OCI-LY7 (cell line): Measurements from ENCODE around the gene CNOT4.

ENCODE experiments used
- EZH2phosphoT487 ChIP-seq: fragments of 200-600 bp; sonication (generic); IDR thresholded peaks from 2 replicates; pipeline ENCODE4 v1.6.1; 2018; ENCODE audit warnings: low read depth, borderline replicate concordance, mild to moderate bottlenecking, mixed run types, antibody characterized with exemption, low read length, moderate library complexity, mixed read lengths
- TF ChIP-seq, protein P1 (sequence below): fragments of 200-600 bp; sonication (generic); conservative IDR thresholded peaks from 2 replicates; pipeline ENCODE4 v1.5.1; 2014; ENCODE audit warnings: mild to moderate bottlenecking, antibody characterized with exemption, low read length, moderate library complexity, mixed read lengths

DNA sequence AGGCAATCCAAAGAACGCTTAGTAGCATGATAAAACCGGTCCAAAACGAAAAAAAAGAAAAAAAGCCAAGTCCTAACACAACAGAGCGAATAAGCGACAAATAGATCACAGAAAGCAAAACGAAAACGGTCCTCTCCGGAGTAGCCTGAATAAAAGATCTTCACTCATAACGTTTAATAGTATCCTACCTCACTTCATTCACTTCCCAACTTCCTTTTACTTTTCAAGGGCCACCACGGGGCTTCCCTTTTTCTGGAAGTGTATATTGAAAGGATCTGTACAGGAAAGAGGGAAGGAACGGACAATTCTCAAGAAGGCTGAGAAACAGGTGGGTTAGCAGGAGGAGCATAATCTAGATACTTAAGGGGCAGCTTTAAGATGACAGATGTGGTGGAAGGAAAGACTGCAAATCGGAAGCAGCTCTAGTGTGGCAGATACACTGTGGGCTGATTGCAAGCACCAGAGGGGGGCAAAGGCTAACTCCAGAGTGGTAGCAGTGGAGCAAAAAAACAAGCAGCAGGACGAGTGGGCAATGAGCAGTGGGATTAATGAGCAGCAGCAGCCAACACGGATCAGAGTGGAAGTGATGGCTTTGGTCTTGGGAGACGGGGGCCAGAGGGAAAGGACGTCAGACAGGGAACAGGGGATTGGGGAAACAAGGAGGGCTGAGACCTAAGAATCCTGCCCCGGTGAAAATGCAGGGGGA, 866 bp downstream of the CNOT4 start:
- TF ChIP-seq, protein P1, sequence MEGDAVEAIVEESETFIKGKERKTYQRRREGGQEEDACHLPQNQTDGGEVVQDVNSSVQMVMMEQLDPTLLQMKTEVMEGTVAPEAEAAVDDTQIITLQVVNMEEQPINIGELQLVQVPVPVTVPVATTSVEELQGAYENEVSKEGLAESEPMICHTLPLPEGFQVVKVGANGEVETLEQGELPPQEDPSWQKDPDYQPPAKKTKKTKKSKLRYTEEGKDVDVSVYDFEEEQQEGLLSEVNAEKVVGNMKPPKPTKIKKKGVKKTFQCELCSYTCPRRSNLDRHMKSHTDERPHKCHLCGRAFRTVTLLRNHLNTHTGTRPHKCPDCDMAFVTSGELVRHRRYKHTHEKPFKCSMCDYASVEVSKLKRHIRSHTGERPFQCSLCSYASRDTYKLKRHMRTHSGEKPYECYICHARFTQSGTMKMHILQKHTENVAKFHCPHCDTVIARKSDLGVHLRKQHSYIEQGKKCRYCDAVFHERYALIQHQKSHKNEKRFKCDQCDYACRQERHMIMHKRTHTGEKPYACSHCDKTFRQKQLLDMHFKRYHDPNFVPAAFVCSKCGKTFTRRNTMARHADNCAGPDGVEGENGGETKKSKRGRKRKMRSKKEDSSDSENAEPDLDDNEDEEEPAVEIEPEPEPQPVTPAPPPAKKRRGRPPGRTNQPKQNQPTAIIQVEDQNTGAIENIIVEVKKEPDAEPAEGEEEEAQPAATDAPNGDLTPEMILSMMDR = no peak
- TF ChIP-seq EZH2phosphoT487 = no peak
